Right lobe of liver (tissue), 4 donors: ENCODE data around the gene PIM3.

ENCODE experiments used
- POLR2A ChIP-seq: fragments of 450-650 bp; IDR thresholded peaks from one replicate; pipeline ENCODE4 v1.6.1; 2017; ENCODE audit warnings: antibody characterized with exemption, mild to moderate bottlenecking
- TF ChIP-seq, protein P1 (sequence below), 4 donors: fragments of 200-600 bp in 3 of 4; fragments of 450-650 bp in 1 of 4; IDR thresholded peaks; one replicate each; pipeline versions ENCODE4 v1.5.1 to v1.8.0; 2016 to 2022; ENCODE audit warnings: antibody characterized with exemption in 4 of 4, mild to moderate bottlenecking in 2 of 4
- donor health status: DM: no; HTN: no; CAD: no.
- donor health status: DM: no; HTN: no; CAD: no.
- donor health status: DM: no; HTN: yes; CAD: no.

DNA sequence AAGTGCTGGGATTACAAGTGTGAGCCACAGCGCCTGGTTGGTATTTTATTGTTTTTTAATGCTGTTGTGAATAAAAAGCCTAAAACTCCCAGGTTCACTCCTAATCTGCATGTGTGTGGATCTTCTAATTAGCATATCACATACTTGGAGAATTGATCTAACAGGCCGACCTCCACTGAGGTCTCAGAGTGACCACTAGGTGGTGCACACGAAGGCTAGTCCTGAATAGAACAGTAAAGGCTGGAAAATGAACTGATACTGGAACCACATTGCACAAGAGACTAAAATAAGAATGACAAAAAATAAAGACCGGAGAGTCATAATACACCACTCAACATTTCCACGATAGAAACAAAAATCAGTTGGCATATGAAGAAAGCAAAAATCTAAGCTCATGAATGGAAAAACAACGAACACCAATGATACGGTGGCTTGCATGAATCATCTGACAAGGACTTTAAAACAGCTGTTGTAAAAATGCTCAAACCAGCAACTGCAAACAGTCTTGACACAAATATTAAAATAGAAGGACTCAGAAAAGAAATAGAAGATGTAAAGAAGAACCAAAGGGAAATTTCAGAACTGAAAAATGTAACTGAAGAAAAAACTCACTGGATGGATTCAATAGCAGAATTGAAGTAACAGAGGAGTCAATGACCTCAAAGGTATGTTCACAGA, 19.2 kb downstream of the PIM3 start:
- no peak for TF ChIP-seq POLR2A
- TF ChIP-seq, protein P1, sequence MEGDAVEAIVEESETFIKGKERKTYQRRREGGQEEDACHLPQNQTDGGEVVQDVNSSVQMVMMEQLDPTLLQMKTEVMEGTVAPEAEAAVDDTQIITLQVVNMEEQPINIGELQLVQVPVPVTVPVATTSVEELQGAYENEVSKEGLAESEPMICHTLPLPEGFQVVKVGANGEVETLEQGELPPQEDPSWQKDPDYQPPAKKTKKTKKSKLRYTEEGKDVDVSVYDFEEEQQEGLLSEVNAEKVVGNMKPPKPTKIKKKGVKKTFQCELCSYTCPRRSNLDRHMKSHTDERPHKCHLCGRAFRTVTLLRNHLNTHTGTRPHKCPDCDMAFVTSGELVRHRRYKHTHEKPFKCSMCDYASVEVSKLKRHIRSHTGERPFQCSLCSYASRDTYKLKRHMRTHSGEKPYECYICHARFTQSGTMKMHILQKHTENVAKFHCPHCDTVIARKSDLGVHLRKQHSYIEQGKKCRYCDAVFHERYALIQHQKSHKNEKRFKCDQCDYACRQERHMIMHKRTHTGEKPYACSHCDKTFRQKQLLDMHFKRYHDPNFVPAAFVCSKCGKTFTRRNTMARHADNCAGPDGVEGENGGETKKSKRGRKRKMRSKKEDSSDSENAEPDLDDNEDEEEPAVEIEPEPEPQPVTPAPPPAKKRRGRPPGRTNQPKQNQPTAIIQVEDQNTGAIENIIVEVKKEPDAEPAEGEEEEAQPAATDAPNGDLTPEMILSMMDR (IDR thresholded peaks at IDR 0.05), result peak; percentile 70 to 73 (median 72)
